HEK293 (cell line): Measurements from ENCODE around the gene IL17RB.

Experiments used
- CTCF ChIA-PET: fragments of 350-600 bp; formaldehyde crosslinking; extraction: SDS; loops from one replicate; lab custom pipeline; 2021; ENCODE audit warnings: antibody characterized with exemption; lab: Yijun Ruan, JAX
- POLR2A ChIA-PET: fragments of 300-600 bp; formaldehyde crosslinking; extraction: SDS; loops from one replicate; lab custom pipeline; 2020; ENCODE audit warnings: antibody characterized with exemption, inconsistent platforms; lab: Yijun Ruan, JAX
- H3K27ac ChIP-seq: fragments of 200-500 bp; sonication (Bioruptor generic); 2 replicates; pipeline ENCODE4 v1.5.1; 2014; ENCODE audit warnings: low read depth, low read length, control low read depth, inconsistent platforms; ENCODE audit errors: extremely low read depth
- H3K36me3 ChIP-seq, 2 experiments: fragments of 200-500 bp in 1 of 2; sonication (Bioruptor generic) in 1 of 2; 1 replicate in 1 of 2; 2 replicates in 1 of 2; pipeline ENCODE4 v1.5.1; 2014 to 2017; ENCODE audit warnings: inconsistent platforms in 2 of 2, low read length in 2 of 2; ENCODE audit not compliant: control insufficient read depth in 2 of 2, insufficient read depth in 1 of 2
- H3K4me1 ChIP-seq: fragments of 200-500 bp; sonication (Bioruptor generic); 2 replicates; pipeline ENCODE4 v1.5.1; 2014; ENCODE audit warnings: mild to moderate bottlenecking, low read length, inconsistent platforms; ENCODE audit not compliant: control insufficient read depth, insufficient read depth
- H3K4me3 ChIP-seq: 2 replicates; pipeline ENCODE4 v1.5.1; 2011; ENCODE audit warnings: low read depth, mild to moderate bottlenecking, control low read depth, low read length, moderate library complexity
- H3K9me3 ChIP-seq: fragments of 200-500 bp; sonication (Bioruptor generic); 2 replicates; pipeline ENCODE4 v1.5.1; 2014; ENCODE audit warnings: low read depth, low read length, inconsistent platforms; ENCODE audit not compliant: control insufficient read depth, insufficient read depth
- HOXD13 ChIP-seq: sonication (generic); formaldehyde crosslinking; IDR thresholded peaks from 2 replicates; pipeline ENCODE4 v1.8.0; 2022; ENCODE audit warnings: missing genetic modification reagents, borderline replicate concordance
- KLF8 ChIP-seq: fragments of 450-650 bp; formaldehyde crosslinking; IDR thresholded peaks from 2 replicates; pipeline ENCODE4 v1.5.1; 2016; ENCODE audit warnings: missing biosample characterization, missing genetic modification characterization
- OSR2 ChIP-seq: fragments of 450-650 bp; formaldehyde crosslinking; IDR thresholded peaks from 2 replicates; pipeline ENCODE4 v1.5.1; 2016; ENCODE audit warnings: missing biosample characterization, missing genetic modification characterization
- PRDM10 ChIP-seq: fragments of 450-650 bp; formaldehyde crosslinking; IDR thresholded peaks from 2 replicates; pipeline ENCODE4 v1.5.1; 2016; ENCODE audit warnings: missing biosample characterization, missing genetic modification characterization
- PRDM2 ChIP-seq: fragments of 450-650 bp; formaldehyde crosslinking; IDR thresholded peaks from 2 replicates; pipeline ENCODE4 v1.5.1; 2016; ENCODE audit warnings: missing biosample characterization, missing genetic modification characterization, borderline replicate concordance
- SALL2 ChIP-seq: fragments of 450-650 bp; formaldehyde crosslinking; IDR thresholded peaks from 2 replicates; pipeline ENCODE4 v1.5.0; 2017; ENCODE audit warnings: missing biosample characterization, mild to moderate bottlenecking, missing genetic modification characterization, borderline replicate concordance
- SP3 ChIP-seq: fragments of 450-650 bp; formaldehyde crosslinking; IDR thresholded peaks from 2 replicates; pipeline ENCODE4 v1.5.1; 2016; ENCODE audit warnings: missing biosample characterization, missing genetic modification characterization
- WT1 ChIP-seq: fragments of 450-650 bp; formaldehyde crosslinking; IDR thresholded peaks from 2 replicates; pipeline ENCODE4 v1.5.1; 2016; ENCODE audit warnings: missing biosample characterization, missing genetic modification characterization
- ZBTB48 ChIP-seq: fragments of 450-650 bp; formaldehyde crosslinking; IDR thresholded peaks from 2 replicates; pipeline ENCODE4 v1.5.1; 2016; ENCODE audit warnings: missing biosample characterization, missing genetic modification characterization
- ZNF146 ChIP-seq: fragments of 450-650 bp; formaldehyde crosslinking; IDR thresholded peaks from 2 replicates; pipeline ENCODE4 v1.5.1; 2016; ENCODE audit warnings: missing biosample characterization, missing genetic modification characterization
- ZNF2 ChIP-seq: fragments of 450-650 bp; formaldehyde crosslinking; IDR thresholded peaks from 2 replicates; pipeline ENCODE4 v1.5.1; 2016; ENCODE audit warnings: missing biosample characterization, missing genetic modification characterization
- ZNF24 ChIP-seq: fragments of 450-650 bp; formaldehyde crosslinking; IDR thresholded peaks from 2 replicates; pipeline ENCODE4 v1.5.1; 2016; ENCODE audit warnings: missing biosample characterization, missing genetic modification characterization
- ZNF473 ChIP-seq: fragments of 450-650 bp; formaldehyde crosslinking; IDR thresholded peaks from 2 replicates; pipeline ENCODE4 v1.5.1; 2017; ENCODE audit warnings: missing biosample characterization, missing genetic modification characterization
- ZNF488 ChIP-seq: fragments of 450-650 bp; formaldehyde crosslinking; IDR thresholded peaks from 2 replicates; pipeline ENCODE4 v1.5.1; 2016; ENCODE audit warnings: missing biosample characterization, missing genetic modification characterization
- ZNF664 ChIP-seq: fragments of 450-650 bp; formaldehyde crosslinking; IDR thresholded peaks from 2 replicates; pipeline ENCODE4 v1.5.1; 2016; ENCODE audit warnings: missing biosample characterization, missing genetic modification characterization
- ZNF843 ChIP-seq: fragments of 450-650 bp; formaldehyde crosslinking; IDR thresholded peaks from 2 replicates; pipeline ENCODE4 v1.5.1; 2016; ENCODE audit warnings: missing biosample characterization, missing genetic modification characterization

IL17RB gene

GRCh38 chr3:53891497-53892285 is 45.3 kb downstream of the IL17RB start, which contains the start of gene SELENOK (continued):
- no peak for TF ChIP-seq ZNF146 (tag by site-specific recombination)
- TF ChIP-seq KLF8 (tag by site-specific recombination): no peak; the same call in none of the 2 replicates
- peak; percentile 86 for TF ChIP-seq SP3 (tag by site-specific recombination)
- no peak for TF ChIP-seq SALL2 (tag by site-specific recombination)

- POLR2A ChIA-PET: interaction anchor here (0.5 to 1.5 kb wide), 3 partner anchors 15 to 35 kb away, joined by 3 read pairs; no protein-coding TSS in a partner anchor
- H3K4me3 ChIP-seq: peak overlapping the region; percentile 41
- H3K27ac ChIP-seq: peak overlapping the region; percentile 51
- CTCF ChIA-PET: interaction anchor here (0.7 kb wide), 1 partner anchor 1151 kb away, joined by 3 read pairs; no protein-coding TSS in a partner anchor
- no peaks in the 10 kb centered on the region for H3K4me1 ChIP-seq
- no peak for TF ChIP-seq PRDM2 (tag by site-specific recombination)
- no peak for TF ChIP-seq ZNF473 (tag by site-specific recombination)
- no peak for TF ChIP-seq ZBTB48
- no peak for TF ChIP-seq HOXD13 (CRISPR knock-in tag)
- TF ChIP-seq ZNF2 (tag by site-specific recombination): no peak
- no peak for TF ChIP-seq ZNF488 (tag by site-specific recombination)
- no peak for TF ChIP-seq WT1
- TF ChIP-seq ZNF843 (tag by site-specific recombination): no peak
- TF ChIP-seq ZNF664 (tag by site-specific recombination): no peak
- TF ChIP-seq ZNF24 (tag by site-specific recombination): no peak
- TF ChIP-seq OSR2 (tag by site-specific recombination): no peak
- no peak for TF ChIP-seq PRDM10 (tag by site-specific recombination)
- no peaks in the 10 kb centered on the region for H3K9me3 ChIP-seq
- peaks cover 0 to 14% of the 10 kb centered on the region in 2 experiments; a peak in 1 of 3 replicates for H3K36me3 ChIP-seq
These were observed 45.9 kb downstream of the IL17RB start for GRCh38 chr3:53892286-53892637.
